Non-pigmented ciliary epithelial cell (primary cell): ENCODE data around the gene PINK1.
"Not testable (repeated sequence)": the region's sequence is repeated elsewhere in the genome, so short reads cannot be mapped to it uniquely, and the experiment has no call there.

Experiments
- DNase-seq: peaks from one replicate; pipeline ENCODE4 v3.0.0-alpha.2; 2010; ENCODE audit warnings: low read depth

PINK1 gene

DNA sequence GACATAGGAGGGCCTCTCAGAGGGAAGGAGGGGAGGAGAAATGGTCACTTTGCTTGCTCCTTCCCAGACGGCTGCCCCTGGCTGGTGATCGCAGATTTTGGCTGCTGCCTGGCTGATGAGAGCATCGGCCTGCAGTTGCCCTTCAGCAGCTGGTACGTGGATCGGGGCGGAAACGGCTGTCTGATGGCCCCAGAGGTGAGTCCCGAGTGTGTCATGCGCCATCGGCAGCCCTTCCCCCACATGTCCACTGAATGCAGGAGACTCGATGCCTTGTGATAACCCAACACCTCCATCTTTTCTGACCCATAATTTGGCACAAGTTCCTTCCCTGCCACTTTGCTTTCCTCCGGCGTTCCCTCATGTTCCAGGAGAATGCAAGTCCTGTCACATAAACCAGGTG, 15.2 kb downstream of the PINK1 start:
- no peak for DNase-seq

GRCh38 chr1:20648946-20649345, 15.7 kb downstream of the PINK1 start:
- DNase-seq, result no peak

- DNase-seq, result no peak
These were observed 19.0 kb downstream of the PINK1 start for GRCh38 chr1:20652300-20652699.

- no peak for DNase-seq
These were observed 20.9 kb downstream of the PINK1 start for GRCh38 chr1:20654104-20654690.

- DNase-seq, result no peak
These were observed 23.8 kb downstream of the PINK1 start for GRCh38 chr1:20657024-20657423.

- DNase-seq, result no peak
These were observed 25.1 kb downstream of the PINK1 start for GRCh38 chr1:20658166-20658915.

- no peak for DNase-seq
These were observed 27.1 kb downstream of the PINK1 start for GRCh38 chr1:20660363-20660762.

GRCh38 chr1:20660847-20661206, 27.6 kb downstream of the PINK1 start:
- DNase-seq, result no peak

- DNase-seq, result peak; percentile 87
These were observed 28.2 kb downstream of the PINK1 start, which contains the start of gene DDOST for GRCh38 chr1:20661207-20662109. Gene DDOST, minus strand, starts transcription at chr1:20661369. Its CDS starts 19 bp downstream, at chr1:20661350.

- DNase-seq, result no peak
These were observed 28.8 kb downstream of the PINK1 start for GRCh38 chr1:20662110-20662475.

GRCh38 chr1:20663365-20663764, 30.1 kb downstream of the PINK1 start:
- no peak for DNase-seq

DNA sequence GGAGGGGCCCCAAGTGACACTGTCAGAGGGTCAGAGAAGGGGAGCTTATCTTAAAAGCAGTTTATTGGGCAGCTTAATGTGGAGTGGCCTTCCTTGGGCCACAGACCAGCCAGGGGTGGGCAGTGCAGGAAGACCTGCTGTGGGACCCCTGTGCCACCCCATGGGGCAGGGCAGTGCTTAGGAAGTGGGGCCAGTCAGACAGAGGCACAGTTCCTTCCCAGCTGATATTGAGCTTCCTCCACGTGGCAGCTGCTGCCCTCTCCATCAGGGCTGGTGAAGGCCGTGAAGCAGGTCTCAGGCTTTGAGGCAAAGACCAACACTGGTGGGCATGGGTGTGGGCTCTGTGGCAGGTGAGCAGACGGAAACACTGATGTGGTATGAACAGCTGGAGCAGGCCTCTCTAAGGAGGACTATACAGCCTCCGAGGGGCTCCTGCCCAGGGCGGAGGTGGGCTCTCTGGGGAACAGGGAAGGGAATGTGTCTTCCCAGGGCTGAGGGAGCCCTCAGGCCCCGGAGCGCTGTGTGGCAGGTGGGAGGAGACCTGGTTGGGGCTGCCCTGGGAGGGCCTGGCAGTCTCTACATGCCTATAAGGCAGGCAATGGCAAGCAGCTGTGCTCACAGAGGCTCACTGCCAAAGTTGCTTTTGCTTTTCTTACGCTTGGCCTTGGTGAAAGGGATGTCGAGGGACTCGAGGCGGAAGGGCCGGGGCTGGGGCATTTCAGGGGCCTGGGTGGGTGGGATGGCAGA, 30.9 kb downstream of the PINK1 start:
- no peak for DNase-seq

DNA sequence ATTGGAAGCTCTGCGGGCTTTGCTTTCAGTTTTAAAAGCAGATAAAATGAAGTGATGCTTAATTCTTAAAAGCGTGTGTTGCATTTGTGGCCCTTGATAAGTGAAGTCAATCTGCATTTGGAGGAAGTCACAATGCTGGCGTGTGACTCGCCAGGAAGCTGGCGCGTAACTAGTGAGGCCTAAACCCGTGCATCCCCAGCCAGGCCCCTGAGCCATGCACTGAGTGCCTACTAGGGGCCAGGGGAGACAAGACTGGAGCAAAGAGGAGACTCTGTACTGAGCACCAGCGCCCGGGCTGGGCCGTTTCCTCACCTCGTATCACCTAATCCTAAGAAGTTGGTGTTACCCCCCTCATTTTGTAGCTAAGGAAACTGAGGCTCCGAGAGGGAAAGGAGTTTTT, 32.5 kb downstream of the PINK1 start:
- no peak for DNase-seq

GRCh38 chr1:20666146-20666545, 32.9 kb downstream of the PINK1 start:
- DNase-seq, result no peak

- no peak for DNase-seq
These were observed 33.5 kb downstream of the PINK1 start for GRCh38 chr1:20666804-20667203.

DNA sequence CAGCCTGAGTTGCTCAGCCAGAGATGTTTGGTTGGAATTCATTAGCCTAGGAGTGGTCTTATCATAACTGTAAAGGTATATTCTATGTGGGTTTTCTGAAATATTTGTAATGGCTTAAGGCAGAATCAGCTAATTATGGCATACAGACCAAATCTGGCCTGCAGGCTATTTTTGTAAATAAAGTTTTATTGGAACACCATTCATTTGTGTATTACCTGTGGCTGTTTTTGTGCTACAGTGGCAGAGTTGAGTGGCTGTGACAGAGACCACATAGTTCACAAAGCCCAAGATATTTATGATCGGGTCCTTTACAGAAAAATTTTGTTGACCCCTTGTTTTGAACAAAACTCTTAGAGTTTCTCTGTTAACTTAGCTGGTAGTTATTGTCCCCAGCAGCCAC, 35.3 kb downstream of the PINK1 start:
- DNase-seq, result no peak

- no peak for DNase-seq
These were observed 37.7 kb downstream of the PINK1 start for GRCh38 chr1:20670936-20671335.

DNA sequence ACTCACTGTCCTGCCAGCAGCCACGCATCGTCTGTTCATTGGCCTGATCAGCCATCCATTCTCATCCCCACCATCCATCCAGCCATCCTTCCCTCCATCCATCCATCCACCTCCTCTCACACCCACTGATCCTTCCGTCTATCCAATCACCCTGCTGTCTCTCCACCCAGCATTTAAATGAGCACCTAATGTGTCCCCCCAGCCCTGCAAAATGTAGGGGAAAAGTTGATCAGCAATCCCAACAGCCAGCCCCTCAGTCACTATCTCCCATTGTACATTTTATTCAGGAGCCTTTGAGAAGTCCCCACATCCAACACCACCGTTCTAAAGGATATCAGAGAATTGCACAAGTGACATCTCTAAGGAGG, 39.0 kb downstream of the PINK1 start:
- no peak for DNase-seq

DNA sequence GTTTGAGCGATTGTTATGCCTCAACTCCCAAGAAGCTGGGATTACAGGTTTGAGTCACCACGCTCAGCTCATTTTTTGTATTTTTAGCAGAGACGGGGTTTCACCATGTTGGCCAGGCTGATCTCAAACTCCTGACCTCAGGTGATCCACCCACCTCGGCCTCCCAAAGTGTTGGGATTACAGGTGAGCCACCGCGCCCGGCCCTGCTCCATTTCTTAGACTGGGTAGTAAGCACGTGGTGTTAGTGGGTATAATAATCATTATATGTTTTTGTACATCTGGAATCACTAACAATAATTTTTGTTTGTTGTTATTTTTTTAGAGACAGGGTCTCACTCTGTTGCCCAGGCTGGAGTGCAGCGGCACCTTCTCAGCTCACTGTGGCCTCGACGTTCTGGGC, 40.4 kb downstream of the PINK1 start:
- not testable (repeated sequence) for DNase-seq

GRCh38 chr1:20678599-20678998, 45.3 kb downstream of the PINK1 start:
- no peak for DNase-seq

- DNase-seq, result no peak
These were observed 47.0 kb downstream of the PINK1 start for GRCh38 chr1:20680269-20680668.

DNA sequence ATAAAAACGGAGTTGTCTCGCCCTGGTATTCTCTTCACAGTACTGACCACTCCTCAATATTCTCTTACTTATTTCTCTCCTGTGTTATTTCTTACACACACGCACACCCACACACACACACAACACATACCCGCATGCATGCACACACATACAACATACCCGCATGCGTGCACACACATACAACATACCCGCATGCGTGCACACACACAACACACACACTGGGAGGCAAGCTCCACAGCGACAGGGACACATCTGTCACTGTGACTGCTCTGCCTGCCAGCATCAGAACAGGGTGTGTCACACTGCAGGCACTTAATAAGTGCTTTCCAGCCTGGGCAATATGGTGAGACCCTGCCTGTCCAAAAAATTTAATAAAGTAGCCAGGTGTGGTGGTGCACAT, 48.7 kb downstream of the PINK1 start:
- DNase-seq, result no peak
